Measurements from ENCODE around the gene OLIG1. TPM values are rescaled to one million over a fixed set of nuclear protein-coding genes. Genes with fewer than 3 reads are reported as not detected.

Gene OLIG1
- total RNA-seq, 1 donor from 2014 or later, result not detected

GRCh38 chr21:33063375-33063883 is 6.5 kb upstream of the OLIG1 start:
- DNase-seq (ENCODE audit: low read depth), result no peak

DNA sequence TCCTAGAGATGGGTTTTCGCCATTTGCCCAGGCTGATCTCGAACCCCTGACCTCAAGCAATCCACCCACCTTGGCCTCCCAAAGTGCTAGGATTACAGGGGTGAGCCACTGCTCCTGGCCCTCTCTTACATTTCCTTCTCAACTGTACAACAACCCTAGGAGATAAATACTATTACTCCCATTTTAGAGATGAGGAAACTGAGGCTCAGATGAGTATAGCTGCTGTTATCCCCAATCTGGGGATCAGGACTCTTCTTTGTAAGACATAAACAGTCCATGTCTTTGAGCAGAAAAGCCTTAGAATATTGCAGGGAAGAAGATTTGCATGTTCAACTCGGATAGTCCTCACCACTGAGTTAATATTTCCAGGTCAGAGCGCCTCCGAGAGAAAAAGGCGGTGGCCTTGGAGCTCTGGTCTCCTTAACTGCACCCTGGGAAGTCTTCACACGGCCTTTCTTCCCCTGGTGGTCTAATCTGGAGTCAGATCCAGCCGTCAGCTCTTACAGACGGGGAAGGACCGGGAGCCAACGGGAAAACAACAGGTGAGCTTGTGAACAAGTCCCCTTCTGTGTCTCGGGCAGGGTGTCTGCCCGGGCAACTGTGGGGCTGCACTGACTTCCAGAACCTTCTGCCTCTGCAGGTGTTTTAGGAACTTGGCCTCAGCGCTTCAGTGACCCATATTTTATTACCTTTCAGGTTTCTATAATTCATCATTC is 5.9 kb upstream of the OLIG1 start:
- DNase-seq (ENCODE audit: low read depth), result no peak

GRCh38 chr21:33064623-33065390 is 5.1 kb upstream of the OLIG1 start:
- no peak for DNase-seq (ENCODE audit: low read depth)

DNA sequence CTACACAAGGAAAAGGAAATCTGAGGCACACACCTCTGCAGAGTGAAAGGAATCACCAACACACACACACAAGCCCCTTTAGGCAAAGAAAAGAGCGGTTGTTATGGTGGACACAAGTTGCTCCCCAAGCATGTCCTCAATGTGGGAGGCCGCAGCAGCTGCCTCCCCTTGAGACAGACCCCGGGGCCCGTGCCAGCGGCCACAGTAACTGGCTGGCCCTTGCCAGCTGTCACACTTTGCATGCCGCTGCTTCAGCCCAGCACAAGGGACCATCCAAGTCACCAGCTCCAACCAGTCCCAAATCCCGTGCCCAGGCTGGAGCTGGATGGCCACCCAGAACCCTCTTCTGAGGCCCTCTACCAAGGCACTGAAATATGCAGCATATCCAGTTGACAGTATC is 2.9 kb upstream of the OLIG1 start:
- DNase-seq (ENCODE audit: low read depth), result no peak

- DNase-seq (ENCODE audit: low read depth), result no peak
Observed at GRCh38 chr21:33067457-33067856, 2.5 kb upstream of the OLIG1 start.

DNA sequence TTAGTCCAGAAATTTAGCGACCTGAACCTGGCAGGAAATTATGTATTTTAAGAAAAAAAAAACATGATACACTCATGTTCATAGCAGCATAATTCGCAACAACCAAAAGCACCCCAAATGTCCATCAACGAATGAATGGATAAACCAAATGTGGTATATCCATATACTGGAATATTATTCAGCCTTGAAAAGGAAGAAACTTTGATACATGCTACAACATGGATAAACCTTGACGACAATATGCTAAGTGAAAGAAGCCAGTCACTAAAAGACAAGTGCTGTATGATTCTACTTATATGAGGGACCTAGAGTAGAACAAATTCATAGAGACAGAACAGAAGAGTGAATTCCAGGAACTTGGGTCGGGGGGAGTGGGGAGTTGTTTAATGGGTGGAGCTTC is 698 bp upstream of the OLIG1 start:
- DNase-seq (ENCODE audit: low read depth), result no peak

DNA sequence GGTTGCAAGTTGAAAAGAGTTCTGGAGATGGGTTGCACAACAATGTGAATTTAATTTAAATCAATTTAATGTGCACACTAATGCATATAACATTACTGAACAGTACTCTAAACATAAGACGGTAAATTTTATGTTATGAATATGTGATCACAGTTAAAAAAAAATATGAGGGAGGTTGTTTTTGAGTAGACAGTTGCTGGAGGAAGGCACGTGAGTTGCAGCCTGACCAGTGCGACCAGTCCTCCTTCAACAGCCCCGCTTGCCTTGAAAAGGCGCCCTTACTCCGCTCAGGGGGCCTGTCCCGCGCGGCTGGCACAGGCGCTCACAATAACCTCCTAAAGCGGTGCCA is 322 bp upstream of the OLIG1 start:
- DNase-seq (ENCODE audit: low read depth), result no peak

DNA sequence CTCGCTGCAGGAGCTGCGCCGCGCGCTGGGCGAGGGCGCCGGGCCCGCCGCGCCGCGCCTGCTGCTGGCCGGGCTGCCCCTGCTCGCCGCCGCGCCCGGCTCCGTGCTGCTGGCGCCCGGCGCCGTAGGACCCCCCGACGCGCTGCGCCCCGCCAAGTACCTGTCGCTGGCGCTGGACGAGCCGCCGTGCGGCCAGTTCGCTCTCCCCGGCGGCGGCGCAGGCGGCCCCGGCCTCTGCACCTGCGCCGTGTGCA is 730 bp downstream of the OLIG1 start:
- no peak for DNase-seq (ENCODE audit: low read depth)

GRCh38 chr21:33070998-33071769 is 1.2 kb downstream of the OLIG1 start:
- DNase-seq (ENCODE audit: low read depth), result no peak

- peak; percentile 6 for DNase-seq (ENCODE audit: low read depth)
Observed at GRCh38 chr21:33071770-33072306, 1.9 kb downstream of the OLIG1 start.

GRCh38 chr21:33073636-33074035 is 3.7 kb downstream of the OLIG1 start:
- no peak for DNase-seq (ENCODE audit: low read depth)

- no peak for DNase-seq (ENCODE audit: low read depth)
Observed at GRCh38 chr21:33075128-33075527, 5.2 kb downstream of the OLIG1 start.

DNA sequence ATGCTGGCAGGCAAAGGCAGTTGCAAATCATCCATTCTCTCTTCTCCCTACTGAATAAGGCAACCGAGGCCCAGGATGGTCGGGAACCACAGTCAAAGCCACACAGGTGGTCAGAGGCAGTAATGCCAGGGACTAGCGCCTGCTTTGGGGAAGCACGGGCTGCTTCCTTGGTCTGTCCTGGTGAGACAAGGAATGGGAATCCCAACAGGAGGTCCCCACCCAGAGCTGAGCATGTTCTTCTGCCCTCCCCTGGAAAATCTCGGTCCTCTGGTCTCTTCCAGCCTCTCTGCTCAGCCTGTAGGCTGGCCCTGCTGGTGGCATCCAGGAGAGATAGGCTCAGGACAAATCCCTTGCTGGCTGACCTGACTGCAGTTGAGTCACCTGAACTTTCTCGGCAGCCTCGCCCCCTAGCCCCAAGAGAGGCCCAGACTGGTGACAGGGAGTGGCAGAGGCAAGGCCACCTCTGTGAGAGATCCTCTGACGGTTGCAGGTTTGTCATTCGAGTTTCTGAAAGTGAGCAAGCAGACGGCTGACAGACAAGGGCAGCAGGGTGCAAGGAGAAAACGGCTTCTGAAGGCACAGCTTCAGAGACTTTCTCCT is 5.8 kb downstream of the OLIG1 start:
- DNase-seq (ENCODE audit: low read depth), result no peak

- no peak for DNase-seq (ENCODE audit: low read depth)
Observed at GRCh38 chr21:33076600-33077329, 6.8 kb downstream of the OLIG1 start.

DNA sequence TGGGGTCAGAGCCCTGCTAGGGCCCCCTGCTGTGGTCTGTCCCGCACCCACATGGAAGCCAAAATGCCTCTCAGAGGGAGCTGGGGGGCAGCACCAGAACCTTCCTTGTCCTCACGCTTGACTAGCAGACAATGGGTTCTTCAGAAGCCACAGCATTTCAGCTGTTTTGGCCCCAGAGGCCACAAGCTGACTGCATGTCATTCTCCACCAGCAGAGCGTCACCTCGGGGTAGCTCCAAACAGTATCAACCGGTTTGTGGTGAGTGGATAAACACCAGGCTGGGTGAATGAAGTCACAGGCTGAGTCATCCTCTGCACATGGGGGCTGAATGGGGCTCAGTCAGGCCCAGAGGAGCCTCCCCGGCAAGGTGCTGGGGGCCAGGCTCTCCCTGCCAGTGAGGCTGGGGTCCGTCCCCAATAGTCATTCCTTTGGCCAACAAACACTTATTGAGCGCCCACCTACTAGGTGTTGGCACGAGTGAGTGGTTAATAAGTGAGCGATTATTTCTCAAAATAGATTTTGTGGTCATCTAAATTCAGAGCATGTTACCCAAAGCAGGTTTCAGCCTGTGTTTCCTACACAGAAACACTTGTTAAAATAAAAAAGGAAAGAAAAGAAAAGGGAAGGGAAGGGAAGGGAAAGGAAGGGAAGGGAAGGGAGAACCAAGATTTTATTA is 9.1 kb downstream of the OLIG1 start:
- peak; percentile 96 for DNase-seq (ENCODE audit: low read depth)

DNA sequence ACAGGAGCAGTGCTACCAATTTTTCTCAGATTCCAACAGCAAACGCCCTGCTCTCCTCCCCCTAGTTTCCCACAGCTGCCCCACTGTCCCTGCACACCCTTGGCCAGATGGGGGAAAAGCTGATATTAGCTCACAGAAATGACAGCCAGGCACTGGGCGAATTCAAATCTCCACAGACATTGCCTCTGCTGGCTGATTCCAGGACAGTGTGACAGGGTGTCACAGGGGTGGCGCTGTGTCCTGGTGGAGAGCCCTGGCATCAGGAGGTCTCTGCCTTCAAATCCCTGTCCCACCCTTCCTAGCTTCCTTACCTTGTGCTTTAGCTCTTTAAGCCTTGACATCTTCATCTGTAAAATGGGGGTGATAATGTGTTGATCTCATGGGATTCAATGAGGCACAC is 10.4 kb downstream of the OLIG1 start:
- DNase-seq (ENCODE audit: low read depth), result no peak

- no peak for DNase-seq (ENCODE audit: low read depth)
Observed at GRCh38 chr21:33080776-33081175, 10.8 kb downstream of the OLIG1 start.

GRCh38 chr21:33088384-33088783 is 18.4 kb downstream of the OLIG1 start:
- DNase-seq (ENCODE audit: low read depth), result no peak

GRCh38 chr21:33089395-33090119 is 19.6 kb downstream of the OLIG1 start:
- no peak for DNase-seq (ENCODE audit: low read depth)

- DNase-seq (ENCODE audit: low read depth), result no peak
Observed at GRCh38 chr21:33096426-33096825, 26.5 kb downstream of the OLIG1 start.
